Measurements from ENCODE around the gene RASGRP2.

RASGRP2 gene

GRCh38 chr11:64778223-64778472, 34.2 kb upstream of the RASGRP2 start:
- DNase-seq (ENCODE audit: low spot score): no peak
- TF ChIP-seq, protein P1, sequence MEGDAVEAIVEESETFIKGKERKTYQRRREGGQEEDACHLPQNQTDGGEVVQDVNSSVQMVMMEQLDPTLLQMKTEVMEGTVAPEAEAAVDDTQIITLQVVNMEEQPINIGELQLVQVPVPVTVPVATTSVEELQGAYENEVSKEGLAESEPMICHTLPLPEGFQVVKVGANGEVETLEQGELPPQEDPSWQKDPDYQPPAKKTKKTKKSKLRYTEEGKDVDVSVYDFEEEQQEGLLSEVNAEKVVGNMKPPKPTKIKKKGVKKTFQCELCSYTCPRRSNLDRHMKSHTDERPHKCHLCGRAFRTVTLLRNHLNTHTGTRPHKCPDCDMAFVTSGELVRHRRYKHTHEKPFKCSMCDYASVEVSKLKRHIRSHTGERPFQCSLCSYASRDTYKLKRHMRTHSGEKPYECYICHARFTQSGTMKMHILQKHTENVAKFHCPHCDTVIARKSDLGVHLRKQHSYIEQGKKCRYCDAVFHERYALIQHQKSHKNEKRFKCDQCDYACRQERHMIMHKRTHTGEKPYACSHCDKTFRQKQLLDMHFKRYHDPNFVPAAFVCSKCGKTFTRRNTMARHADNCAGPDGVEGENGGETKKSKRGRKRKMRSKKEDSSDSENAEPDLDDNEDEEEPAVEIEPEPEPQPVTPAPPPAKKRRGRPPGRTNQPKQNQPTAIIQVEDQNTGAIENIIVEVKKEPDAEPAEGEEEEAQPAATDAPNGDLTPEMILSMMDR (IDR thresholded peaks at IDR 0.05; ENCODE audit: extremely low read depth, insufficient read depth, missing control alignments): no peak
- in situ Hi-C loops (cut with MboI; ENCODE audit: low pct_unique_long_range_greater_than_20kb, low sequenced_read_pairs, unreplicated experiment): no loop called here

- DNase-seq (ENCODE audit: low spot score): peak; percentile 95
- TF ChIP-seq, protein P1 (IDR thresholded peaks at IDR 0.05; ENCODE audit: extremely low read depth, insufficient read depth, missing control alignments): no peak
- in situ Hi-C loops (cut with MboI; ENCODE audit: low pct_unique_long_range_greater_than_20kb, low sequenced_read_pairs, unreplicated experiment): no loop called here
These were observed 33.7 kb upstream of the RASGRP2 start for GRCh38 chr11:64777449-64778222.

DNA sequence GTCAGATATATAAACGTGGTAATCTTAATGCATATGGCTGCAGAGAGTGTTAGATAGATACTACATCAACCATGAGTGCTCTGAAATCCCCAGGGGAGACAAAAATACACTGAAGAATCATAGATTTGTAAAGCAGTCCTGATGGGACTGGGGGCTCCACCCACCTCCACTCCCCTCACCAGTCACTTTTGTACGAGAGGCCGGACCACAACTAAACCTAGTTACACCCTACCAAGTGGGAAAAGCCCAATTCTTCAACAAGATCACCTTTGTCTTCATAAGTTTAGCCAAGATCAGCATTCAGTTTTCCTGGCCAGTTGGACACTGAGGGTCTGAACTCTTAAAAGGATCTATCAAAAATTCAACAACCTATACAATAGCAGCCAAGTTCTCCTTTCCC, 32.9 kb upstream of the RASGRP2 start:
- in situ Hi-C loops (cut with MboI; ENCODE audit: low pct_unique_long_range_greater_than_20kb, low sequenced_read_pairs, unreplicated experiment): no loop called here
- TF ChIP-seq, protein P1 (IDR thresholded peaks at IDR 0.05; ENCODE audit: extremely low read depth, insufficient read depth, missing control alignments): no peak
- no peak for DNase-seq (ENCODE audit: low spot score)

DNA sequence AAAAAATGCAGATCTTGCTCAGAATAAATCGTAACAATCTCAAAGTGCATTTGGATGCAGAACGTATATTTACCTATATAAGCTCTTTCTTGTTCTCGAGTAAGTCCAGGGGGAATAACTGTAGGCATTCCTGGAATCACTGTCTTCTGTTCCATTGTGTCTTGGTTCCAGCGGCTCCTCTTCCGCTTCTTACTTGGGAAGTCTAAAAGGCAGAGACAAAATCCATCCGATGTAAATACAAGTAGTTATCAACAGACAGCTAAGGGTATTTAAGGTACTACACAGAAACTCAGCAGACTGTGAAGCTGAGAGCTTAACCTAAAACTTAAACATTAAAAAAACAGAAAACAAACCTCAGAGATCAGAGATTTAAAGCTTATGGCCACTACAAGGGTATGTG, 32.5 kb upstream of the RASGRP2 start:
- TF ChIP-seq, protein P1 (IDR thresholded peaks at IDR 0.05; ENCODE audit: extremely low read depth, insufficient read depth, missing control alignments): no peak
- in situ Hi-C loops (cut with MboI; ENCODE audit: low pct_unique_long_range_greater_than_20kb, low sequenced_read_pairs, unreplicated experiment): no loop called here
- no peak for DNase-seq (ENCODE audit: low spot score)

DNA sequence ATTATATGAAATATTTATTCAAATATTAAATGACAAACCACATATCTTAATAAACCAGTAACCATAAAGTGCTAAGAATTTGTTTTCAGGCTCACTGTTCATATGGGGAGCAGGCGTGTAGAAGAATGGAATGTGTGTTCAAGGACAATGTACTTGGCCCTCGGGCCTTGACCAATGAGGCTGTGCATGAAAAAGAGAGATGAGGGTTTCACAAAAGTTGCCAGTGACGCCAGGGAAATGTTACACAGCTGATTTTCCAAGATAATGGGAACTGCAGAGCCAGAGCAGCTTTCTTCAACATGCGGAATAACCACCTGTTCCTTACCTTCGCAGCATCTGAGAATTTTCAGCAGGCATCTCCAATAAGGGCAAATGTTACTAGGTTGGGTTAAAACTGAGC, 30.2 kb upstream of the RASGRP2 start:
- in situ Hi-C loops (cut with MboI; ENCODE audit: low pct_unique_long_range_greater_than_20kb, low sequenced_read_pairs, unreplicated experiment): no loop called here
- DNase-seq (ENCODE audit: low spot score): no peak
- TF ChIP-seq, protein P1 (IDR thresholded peaks at IDR 0.05; ENCODE audit: extremely low read depth, insufficient read depth, missing control alignments): no peak

- TF ChIP-seq, protein P1 (IDR thresholded peaks at IDR 0.05; ENCODE audit: extremely low read depth, insufficient read depth, missing control alignments): no peak
- in situ Hi-C loops (cut with MboI; ENCODE audit: low pct_unique_long_range_greater_than_20kb, low sequenced_read_pairs, unreplicated experiment): no loop called here
- peak; percentile 66 for DNase-seq (ENCODE audit: low spot score)
These were observed 28.5 kb upstream of the RASGRP2 start for GRCh38 chr11:64772303-64773018.

Data from GM13977 (cell line).